ENCODE measurements around the gene RNASE13. TPM values are rescaled to one million over a fixed set of nuclear protein-coding genes. Genes with fewer than 3 reads are reported as not detected.

RNASE13 gene
- total RNA-seq, 2 experiments from 2014 or later = not detected

GRCh38 chr14:21060614-21061346, 26.2 kb upstream of the RNASE13 start:
- H3K9me3 Mint-ChIP-seq = no peaks in the 10 kb centered on the region
- POLR2A ChIA-PET = no interaction called here
- H3K27ac Mint-ChIP-seq = no peak overlapping the region
- DNase-seq = no peak
- intact Hi-C loops (cut with micrococcal nuclease) = no loop called here
- CTCF ChIA-PET = interaction anchor here (3.5 kb wide), 1 partner anchor 46 kb away, joined by 14 read pairs; no protein-coding TSS in a partner anchor
- no peak overlapping the region for H3K4me3 Mint-ChIP-seq
- peaks cover 14% of the 10 kb centered on the region for H3K27me3 Mint-ChIP-seq
- H3K4me1 Mint-ChIP-seq (ENCODE audit: low read depth) = no peaks in the 10 kb centered on the region
- no peaks in the 10 kb centered on the region for H3K36me3 Mint-ChIP-seq

GRCh38 chr14:21059842-21060613, 25.4 kb upstream of the RNASE13 start:
- CTCF ChIA-PET = interaction anchor here (3.5 kb wide), 1 partner anchor 45 kb away, joined by 14 read pairs; no protein-coding TSS in a partner anchor
- no peaks in the 10 kb centered on the region for H3K36me3 Mint-ChIP-seq
- H3K4me3 Mint-ChIP-seq = no peak overlapping the region
- DNase-seq = no peak
- H3K27ac Mint-ChIP-seq = no peak overlapping the region
- peaks cover 11% of the 10 kb centered on the region for H3K27me3 Mint-ChIP-seq
- intact Hi-C loops (cut with micrococcal nuclease) = no loop called here
- no peaks in the 10 kb centered on the region for H3K4me1 Mint-ChIP-seq (ENCODE audit: low read depth)
- POLR2A ChIA-PET = no interaction called here
- no peaks in the 10 kb centered on the region for H3K9me3 Mint-ChIP-seq

DNA sequence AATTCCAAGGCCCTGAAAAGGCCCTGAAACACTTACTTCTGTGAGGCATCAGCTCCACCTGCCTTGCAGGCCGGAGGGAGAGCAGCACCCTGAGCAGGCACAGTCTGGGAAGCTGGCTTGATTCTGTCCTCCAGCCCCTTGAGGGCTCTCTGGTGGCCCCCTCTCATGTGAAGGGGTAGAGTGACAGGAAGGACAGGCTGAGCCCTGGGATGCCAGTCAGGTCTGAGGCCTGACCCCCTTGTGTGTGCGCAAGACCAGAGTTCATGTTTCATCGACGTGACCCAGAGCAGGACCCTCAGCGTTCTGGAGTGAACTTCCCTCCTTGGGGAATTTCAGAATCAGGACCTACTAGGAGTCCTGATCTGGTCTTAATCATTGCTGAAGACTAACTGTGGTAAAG, 24.3 kb upstream of the RNASE13 start:
- ChIA-PET POLR2A (no interaction called here), CTCF (interaction anchor here (1.5 to 1.8 kb wide), 2 partner anchors 33 to 44 kb away, joined by 5 read pairs; no protein-coding TSS in a partner anchor)
- Mint-ChIP-seq H3K4me3 (no peak overlapping the region), H3K9me3 (no peaks in the 10 kb centered on the region), H3K36me3 (no peaks in the 10 kb centered on the region), H3K27me3 (peaks cover 11% of the 10 kb centered on the region), H3K27ac (no peak overlapping the region), H3K4me1 (ENCODE audit: low read depth) (peaks cover 4% of the 10 kb centered on the region)
- intact Hi-C loops (cut with micrococcal nuclease) = no loop called here
- DNase-seq = no peak

DNA sequence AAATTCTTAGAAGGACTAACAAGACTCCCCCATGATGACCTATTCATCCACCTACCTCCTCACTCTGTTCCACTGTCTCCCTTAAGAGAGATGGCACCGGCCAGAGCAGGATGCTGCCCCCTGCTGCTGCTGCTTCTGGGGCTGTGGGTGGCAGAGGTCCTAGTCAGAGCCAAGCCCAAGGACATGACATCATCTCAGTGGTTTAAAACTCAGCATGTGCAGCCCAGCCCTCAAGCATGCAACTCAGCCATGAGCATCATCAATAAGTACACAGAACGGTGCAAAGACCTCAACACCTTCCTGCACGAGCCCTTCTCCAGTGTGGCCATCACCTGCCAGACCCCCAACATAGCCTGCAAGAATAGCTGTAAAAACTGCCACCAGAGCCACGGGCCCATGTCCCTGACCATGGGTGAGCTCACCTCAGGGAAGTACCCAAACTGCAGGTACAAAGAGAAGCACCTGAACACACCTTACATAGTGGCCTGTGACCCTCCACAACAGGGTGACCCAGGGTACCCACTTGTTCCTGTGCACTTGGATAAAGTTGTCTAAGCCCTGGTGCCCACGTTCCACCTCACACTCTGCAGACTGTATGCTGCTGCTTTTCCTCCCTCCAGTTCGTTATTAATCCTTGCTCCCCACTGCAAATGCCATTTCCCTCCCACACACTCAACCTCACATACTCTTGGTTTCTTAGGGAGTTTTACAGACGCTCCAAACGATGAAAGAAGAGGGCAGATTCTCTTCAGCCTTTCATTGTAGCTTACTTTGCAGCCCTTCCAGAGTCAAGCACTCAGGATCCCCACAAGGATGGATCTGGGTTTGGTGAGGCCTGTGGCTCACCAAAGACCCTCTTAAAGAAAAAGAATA, 23.4 kb upstream of the RNASE13 start, which contains the start of gene RNASE8:
Gene RNASE8 (plus strand): TSS at position 20 of the 873 bp plus-strand sequence. CDS start 71 bp downstream, at position 91.
- CTCF ChIA-PET = interaction anchor here (1.2 to 1.8 kb wide), 3 partner anchors 34 to 59 kb away, joined by 3 to 5 read pairs (median 5); partner anchors contain the start of gene SLC39A2
- intact Hi-C loops (cut with micrococcal nuclease) = no loop called here
- H3K27ac Mint-ChIP-seq = no peak within 1 kb of the TSS
- no peaks in the 10 kb centered on the region for H3K36me3 Mint-ChIP-seq
- POLR2A ChIA-PET = interaction anchor here (0.6 kb wide), 1 partner anchor 346 kb away, joined by 5 read pairs; no protein-coding TSS in a partner anchor
- no peak within 1 kb of the TSS for H3K4me3 Mint-ChIP-seq
- peaks cover 8% of the 10 kb centered on the region for H3K27me3 Mint-ChIP-seq
- no peaks in the 10 kb centered on the region for H3K9me3 Mint-ChIP-seq
- DNase-seq = no peak
- H3K4me1 Mint-ChIP-seq (ENCODE audit: low read depth) = peaks cover 6% of the 10 kb centered on the region

DNA sequence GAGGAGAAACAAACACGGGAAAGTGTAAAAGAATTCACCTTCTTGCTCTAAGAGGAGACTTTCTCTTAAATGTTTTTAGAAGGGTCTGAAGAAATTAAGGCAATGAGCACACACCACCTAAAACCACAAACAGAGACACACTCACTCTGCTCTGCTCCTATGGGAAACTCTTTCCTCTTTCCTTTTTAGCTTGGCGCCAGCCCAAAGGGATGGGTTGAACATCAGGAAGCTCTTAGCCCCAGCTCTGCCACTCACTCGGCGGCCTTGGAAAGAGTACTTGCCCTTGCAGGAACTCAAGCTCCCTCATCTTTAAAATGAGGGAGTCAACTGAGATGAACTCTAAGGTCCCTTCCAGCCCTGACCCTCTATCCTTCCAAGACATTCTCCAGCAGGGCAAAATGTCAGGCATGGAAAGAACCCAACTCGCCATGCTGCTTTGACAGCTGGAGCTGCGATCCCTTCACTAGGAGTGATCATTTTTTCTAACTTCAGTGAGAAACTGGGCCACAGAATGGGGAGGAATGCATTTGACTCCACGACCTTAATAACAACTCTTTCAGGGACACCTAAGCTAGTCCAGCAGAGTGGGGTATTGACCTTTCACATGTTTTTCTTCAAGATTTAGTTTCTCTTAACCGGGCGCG, 22.0 kb upstream of the RNASE13 start:
- Mint-ChIP-seq H3K4me3 (no peak overlapping the region), H3K36me3 (no peaks in the 10 kb centered on the region), H3K4me1 (ENCODE audit: low read depth) (peaks cover 6% of the 10 kb centered on the region), H3K27me3 (peaks cover 6% of the 10 kb centered on the region), H3K9me3 (no peaks in the 10 kb centered on the region), H3K27ac (no peak overlapping the region)
- ChIA-PET CTCF (interaction anchor here (1.1 to 1.7 kb wide), 3 partner anchors 38 to 58 kb away, joined by 3 to 5 read pairs (median 3); partner anchors contain the start of gene SLC39A2), POLR2A (no interaction called here)
- intact Hi-C loops (cut with micrococcal nuclease) = no loop called here
- no peak for DNase-seq

DNA sequence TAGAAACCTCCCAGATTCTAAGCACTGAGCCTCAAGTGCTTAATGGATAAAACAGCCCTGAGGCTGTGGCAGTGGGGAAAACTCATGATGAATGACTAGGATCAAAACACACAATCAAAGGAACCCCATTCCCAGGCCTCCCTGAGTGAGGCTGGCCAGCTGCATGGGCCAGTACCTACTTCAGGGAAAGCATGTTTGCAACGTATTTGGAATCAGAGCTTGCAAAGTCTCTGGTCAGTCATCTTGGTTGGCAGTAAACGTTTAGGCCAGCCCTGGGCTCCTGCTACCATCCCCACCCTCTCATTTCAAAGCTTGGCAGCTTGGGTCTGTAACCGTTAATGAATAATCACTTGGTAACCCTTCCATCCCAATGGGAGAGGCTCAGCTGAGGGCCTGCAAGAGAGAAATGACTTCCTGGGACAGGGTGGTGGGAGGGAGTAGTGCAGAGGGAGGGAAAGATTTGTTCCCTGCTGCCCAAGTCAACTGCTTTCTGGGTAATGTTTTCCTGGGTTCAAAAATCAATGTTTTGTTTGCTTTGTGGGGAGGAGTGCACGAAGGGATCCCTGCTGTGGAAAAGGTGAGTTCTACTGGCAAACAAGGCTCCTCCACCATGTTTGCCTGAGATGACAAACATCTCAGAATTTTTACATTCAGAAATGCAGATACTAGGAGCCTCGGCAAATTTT, 21.0 kb upstream of the RNASE13 start:
- H3K36me3 Mint-ChIP-seq = no peaks in the 10 kb centered on the region

DNA sequence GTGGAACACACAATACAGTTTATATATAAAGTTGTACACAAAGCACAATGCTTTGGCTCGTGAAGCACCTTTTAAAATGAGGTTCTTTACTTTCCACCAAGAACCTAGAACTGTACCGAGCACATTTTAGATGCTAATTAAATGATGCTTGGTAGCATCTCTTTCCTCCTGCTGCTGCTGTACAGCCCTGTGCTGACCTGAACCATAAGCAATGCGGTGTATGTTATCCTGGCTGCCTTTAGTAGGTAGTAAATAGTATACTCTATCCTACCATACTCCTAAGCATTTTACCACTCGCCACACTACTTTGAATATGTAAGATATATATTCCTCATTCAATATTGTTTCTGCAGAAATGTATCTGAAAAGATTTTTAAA, 20.1 kb upstream of the RNASE13 start:
- intact Hi-C loops (cut with micrococcal nuclease) = no loop called here
- Mint-ChIP-seq H3K27me3 (peaks cover 3% of the 10 kb centered on the region), H3K4me3 (no peak overlapping the region), H3K27ac (no peak overlapping the region), H3K9me3 (no peaks in the 10 kb centered on the region), H3K36me3 (no peaks in the 10 kb centered on the region), H3K4me1 (ENCODE audit: low read depth) (peaks cover 6% of the 10 kb centered on the region)
- CTCF ChIA-PET = no interaction called here
- no peak for DNase-seq
- POLR2A ChIA-PET = no interaction called here

More for the DNA sequence above, 21.0 kb upstream of the RNASE13 start:
- intact Hi-C loops (cut with micrococcal nuclease) = no loop called here
- no peak for DNase-seq
- no peak overlapping the region for H3K4me3 Mint-ChIP-seq
- POLR2A ChIA-PET = no interaction called here
- H3K9me3 Mint-ChIP-seq = no peaks in the 10 kb centered on the region
- H3K27me3 Mint-ChIP-seq = peaks cover 7% of the 10 kb centered on the region
- CTCF ChIA-PET = interaction anchor here (1.7 kb wide), 1 partner anchor 37 kb away, joined by 3 read pairs; no protein-coding TSS in a partner anchor
- peaks cover 6% of the 10 kb centered on the region for H3K4me1 Mint-ChIP-seq (ENCODE audit: low read depth)
- no peak overlapping the region for H3K27ac Mint-ChIP-seq

GRCh38 chr14:21054123-21054767, 19.6 kb upstream of the RNASE13 start:
- Mint-ChIP-seq H3K4me1 (ENCODE audit: low read depth) (peaks cover 6% of the 10 kb centered on the region), H3K4me3 (no peak overlapping the region), H3K9me3 (no peaks in the 10 kb centered on the region), H3K36me3 (no peaks in the 10 kb centered on the region), H3K27ac (no peak overlapping the region), H3K27me3 (peaks cover 2% of the 10 kb centered on the region)
- intact Hi-C loops (cut with micrococcal nuclease) = no loop called here
- ChIA-PET CTCF (interaction anchor here (0.9 kb wide), 1 partner anchor 470 kb away, joined by 3 read pairs; no protein-coding TSS in a partner anchor), POLR2A (no interaction called here)
- DNase-seq = no peak

DNA sequence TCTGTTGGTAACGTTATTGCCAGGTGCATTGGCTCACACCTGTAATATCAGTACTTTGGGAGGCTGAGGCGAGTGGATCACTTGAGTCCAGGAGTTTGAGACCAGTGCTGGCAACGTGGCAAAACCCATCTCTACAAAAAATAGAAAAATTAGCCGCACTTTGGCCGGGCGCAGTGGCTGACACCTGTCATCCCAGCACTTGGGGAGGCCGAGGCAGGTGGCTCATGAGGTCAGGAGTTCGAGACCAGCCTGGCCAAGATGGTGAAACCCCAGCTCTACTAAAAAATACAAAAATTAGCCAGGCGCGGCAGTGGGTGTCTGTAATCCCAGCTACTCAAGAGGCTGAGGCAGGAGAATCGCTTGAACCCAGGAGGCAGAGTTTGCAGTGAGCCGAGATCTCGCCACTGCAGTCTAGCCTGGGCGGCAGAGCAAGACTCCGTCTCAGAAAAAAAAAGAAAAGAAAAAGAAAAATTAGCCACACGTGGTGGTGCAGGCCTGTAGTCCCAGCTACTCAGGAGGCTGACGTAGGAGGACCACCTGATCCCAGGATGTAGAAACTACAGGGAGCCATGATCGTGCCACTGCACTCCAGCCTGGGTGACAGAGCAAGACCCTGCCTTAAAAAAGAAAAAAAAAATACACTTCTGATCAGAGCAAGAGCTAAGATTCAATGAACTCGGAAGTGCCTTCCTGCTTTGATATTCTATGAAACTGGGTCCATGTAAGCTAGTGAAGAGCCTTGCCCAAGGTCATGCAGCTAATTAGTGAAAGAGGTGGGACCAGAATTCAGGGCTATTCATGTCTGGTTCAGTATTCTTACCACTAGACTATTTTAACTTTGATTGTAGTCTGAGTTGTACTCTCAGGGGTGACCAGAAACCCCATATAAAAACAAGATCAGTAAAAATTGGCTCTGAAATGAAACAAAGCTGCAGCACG, 18.8 kb upstream of the RNASE13 start:
- intact Hi-C loops (cut with micrococcal nuclease) = no loop called here
- no peak overlapping the region for H3K27ac Mint-ChIP-seq
- peaks cover 6% of the 10 kb centered on the region for H3K4me1 Mint-ChIP-seq (ENCODE audit: low read depth)
- H3K36me3 Mint-ChIP-seq = no peaks in the 10 kb centered on the region
- peaks cover 2% of the 10 kb centered on the region for H3K27me3 Mint-ChIP-seq
- no peak overlapping the region for H3K4me3 Mint-ChIP-seq
- ChIA-PET CTCF (interaction anchor here (0.9 kb wide), 1 partner anchor 471 kb away, joined by 3 read pairs; no protein-coding TSS in a partner anchor), POLR2A (no interaction called here)
- no peak for DNase-seq
- no peaks in the 10 kb centered on the region for H3K9me3 Mint-ChIP-seq

- Mint-ChIP-seq H3K9me3 (no peaks in the 10 kb centered on the region), H3K27ac (no peak overlapping the region), H3K4me3 (no peak overlapping the region), H3K27me3 (peaks cover 5% of the 10 kb centered on the region), H3K36me3 (no peaks in the 10 kb centered on the region), H3K4me1 (ENCODE audit: low read depth) (peaks cover 6% of the 10 kb centered on the region)
- ChIA-PET POLR2A (no interaction called here), CTCF (interaction anchor here (1.5 kb wide), 1 partner anchor 45 kb away, joined by 3 read pairs; no protein-coding TSS in a partner anchor)
- no peak for DNase-seq
- intact Hi-C loops (cut with micrococcal nuclease) = no loop called here
Observed at GRCh38 chr14:21050597-21050996, 16.0 kb upstream of the RNASE13 start.
